Measurements from ENCODE around the gene NR2F2.

The NR2F2 gene

GRCh38 chr15:96320107-96320506, 10.4 kb upstream of the NR2F2 start:
- no peak for DNase-seq (ENCODE audit: low spot score)

GRCh38 chr15:96320703-96321638, 9.5 kb upstream of the NR2F2 start:
- no peak for DNase-seq (ENCODE audit: low spot score)

GRCh38 chr15:96321639-96322535, 8.6 kb upstream of the NR2F2 start:
- DNase-seq (ENCODE audit: low spot score), result peak; percentile 26

DNA sequence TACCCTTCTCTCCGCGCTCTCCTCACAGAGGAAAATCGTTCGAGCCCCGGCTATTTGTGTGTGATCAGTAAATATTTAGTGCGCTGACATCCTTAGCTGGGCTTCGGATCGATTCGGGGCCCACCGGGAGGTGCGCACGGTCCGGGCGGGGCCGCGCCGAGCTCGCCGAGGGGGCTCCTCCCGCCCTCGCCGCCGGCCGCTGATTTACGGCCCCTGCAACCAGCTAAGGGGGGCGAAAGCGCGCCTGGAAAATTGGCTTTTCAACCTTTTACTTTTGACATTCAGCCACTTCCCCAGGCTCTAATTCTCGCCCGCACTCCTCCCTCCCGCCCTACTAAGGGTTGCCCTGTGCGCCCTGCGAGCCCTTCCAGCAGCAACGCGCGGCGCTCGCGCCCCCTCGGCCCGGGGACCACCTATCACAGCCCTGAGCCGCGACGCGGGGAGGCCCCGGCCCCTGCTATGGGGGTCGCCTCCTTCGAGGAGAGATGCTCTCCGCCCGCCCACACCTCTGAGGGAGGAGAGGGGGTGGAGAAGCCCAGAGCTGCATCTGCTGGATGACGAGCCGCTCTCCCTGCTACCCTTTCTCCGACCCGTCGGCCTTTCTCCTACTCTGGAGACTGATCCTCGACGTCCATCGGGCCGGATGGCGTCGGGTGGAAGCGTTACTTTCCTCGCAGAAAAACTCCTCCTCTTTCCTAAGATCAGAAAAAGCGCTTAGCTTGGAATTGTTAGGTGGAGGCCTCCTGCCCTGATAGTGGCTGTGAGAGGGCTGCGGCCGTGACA, 7.8 kb upstream of the NR2F2 start:
- no peak for DNase-seq (ENCODE audit: low spot score)

GRCh38 chr15:96323319-96324145, 7.0 kb upstream of the NR2F2 start:
- DNase-seq (ENCODE audit: low spot score), result no peak

GRCh38 chr15:96324192-96324895, 6.2 kb upstream of the NR2F2 start:
- no peak for DNase-seq (ENCODE audit: low spot score)

- no peak for DNase-seq (ENCODE audit: low spot score)
Observed at GRCh38 chr15:96324940-96325540, 5.5 kb upstream of the NR2F2 start.

GRCh38 chr15:96325541-96326327, 4.8 kb upstream of the NR2F2 start:
- peak; percentile 39 for DNase-seq (ENCODE audit: low spot score)

DNA sequence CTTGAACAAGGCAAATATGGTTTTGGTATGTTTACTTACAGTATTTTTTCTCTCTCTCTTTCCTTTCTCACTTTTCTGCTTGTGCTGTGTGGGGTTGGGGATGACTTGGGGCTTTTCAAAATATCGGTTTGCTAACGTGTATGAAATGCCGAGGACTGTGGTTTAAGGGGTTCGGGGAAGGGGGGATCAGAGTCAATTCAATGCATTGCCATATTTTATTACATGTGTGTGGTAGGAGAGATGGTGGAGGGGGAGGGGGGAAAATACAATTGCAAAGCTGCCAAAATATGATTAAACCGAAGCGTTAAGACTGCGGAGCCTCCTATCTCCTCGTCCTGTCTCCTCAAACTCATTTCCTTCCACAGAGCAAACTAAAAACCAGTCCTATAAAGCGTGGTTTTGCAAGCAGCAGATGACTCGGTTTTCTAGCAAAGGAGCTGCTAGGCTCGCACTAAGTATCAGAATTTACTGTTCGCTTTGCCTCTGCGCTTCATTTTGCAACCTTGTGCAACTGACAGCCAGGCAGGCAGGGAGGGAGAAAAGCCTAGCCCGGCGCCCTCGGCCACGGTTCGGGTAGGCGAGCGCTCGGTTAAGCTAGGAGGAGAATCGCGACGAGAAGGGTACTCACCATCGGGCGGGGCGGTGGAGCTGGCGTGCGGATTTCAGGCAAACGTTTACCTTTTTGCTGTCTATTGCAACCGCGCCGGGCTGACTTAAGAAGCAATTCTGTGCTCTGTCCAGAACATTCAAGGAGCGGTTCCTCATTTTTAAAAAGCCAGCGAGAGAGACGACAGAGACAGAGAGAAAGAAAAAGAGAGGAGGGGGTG, 4.0 kb upstream of the NR2F2 start:
- peak; percentile 54 for DNase-seq (ENCODE audit: low spot score)

DNA sequence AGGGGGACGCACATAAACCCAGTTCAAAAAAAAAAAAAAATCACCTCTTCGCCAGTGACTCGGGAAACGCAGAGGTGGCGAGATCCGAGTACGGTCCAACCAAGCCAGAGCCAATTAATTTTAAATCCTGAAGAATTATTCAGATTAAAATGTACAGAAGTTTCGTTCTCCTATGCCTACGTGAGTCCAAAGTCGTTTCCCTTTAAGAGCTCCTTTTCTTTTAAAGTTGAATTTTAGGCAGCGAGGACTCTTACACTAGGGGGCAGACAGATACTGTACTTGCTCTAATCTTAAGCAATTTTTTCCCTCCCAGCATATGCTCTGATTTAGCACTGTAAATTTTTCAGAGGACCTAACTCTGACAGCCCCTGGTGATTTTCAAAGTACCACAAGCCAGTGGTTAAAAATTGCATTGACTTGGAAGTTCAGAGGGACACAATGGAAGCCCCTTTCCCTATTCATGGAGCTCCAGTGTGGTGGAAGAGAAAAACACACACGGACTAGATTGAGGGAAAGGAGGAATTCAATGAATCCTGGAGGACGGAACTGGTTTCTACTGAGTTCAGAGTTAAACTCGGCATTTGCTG, 3.3 kb upstream of the NR2F2 start:
- peak; percentile 89 for DNase-seq (ENCODE audit: low spot score)

DNA sequence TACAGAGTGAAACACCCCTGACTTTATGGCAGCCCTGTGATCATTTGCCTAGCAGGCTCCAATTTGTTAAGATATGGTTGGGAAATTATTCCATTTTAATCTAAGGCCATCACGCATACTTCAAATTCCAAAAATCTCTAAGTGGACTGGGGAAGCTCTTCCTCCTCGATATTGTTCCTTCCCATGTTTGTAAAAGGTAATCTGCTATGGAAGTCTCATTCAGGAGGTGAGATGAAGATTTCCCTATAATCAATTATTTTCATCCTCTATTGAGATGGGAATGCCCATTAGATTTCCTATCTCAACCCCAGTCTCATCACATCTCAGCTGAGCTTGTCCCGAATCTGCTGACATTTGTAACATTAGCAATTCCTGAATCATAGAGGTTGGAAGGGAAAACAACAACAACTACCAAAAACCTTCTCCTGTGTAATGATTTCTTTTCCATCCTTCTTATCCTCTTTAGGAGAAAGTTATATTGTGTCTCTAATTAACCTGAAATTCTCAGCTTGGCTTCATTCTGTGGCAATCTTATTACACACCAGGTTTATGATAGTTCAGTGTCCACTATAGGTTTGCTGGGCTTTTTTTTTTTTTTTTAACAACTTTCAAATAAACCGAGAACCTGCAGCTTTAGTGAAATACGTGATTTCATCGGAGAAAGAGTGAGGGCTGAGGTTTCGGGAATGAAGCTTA, 2.2 kb upstream of the NR2F2 start:
- DNase-seq (ENCODE audit: low spot score), result no peak

DNA sequence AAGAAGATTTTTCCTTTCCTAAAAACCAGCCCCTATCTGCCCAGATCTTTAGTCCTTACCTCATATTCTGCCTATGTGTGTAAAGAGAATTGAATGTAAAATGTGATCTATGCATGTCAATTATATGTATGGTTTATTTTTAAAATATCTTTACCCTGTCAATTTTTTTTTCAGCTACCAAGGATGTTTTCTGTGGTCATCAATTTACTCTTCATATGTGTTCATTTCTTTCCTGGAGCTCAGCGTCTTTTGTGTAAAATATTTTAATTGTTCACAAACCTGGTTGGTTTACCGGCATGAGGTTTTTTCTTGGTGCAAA, 1.7 kb upstream of the NR2F2 start:
- no peak for DNase-seq (ENCODE audit: low spot score)

DNA sequence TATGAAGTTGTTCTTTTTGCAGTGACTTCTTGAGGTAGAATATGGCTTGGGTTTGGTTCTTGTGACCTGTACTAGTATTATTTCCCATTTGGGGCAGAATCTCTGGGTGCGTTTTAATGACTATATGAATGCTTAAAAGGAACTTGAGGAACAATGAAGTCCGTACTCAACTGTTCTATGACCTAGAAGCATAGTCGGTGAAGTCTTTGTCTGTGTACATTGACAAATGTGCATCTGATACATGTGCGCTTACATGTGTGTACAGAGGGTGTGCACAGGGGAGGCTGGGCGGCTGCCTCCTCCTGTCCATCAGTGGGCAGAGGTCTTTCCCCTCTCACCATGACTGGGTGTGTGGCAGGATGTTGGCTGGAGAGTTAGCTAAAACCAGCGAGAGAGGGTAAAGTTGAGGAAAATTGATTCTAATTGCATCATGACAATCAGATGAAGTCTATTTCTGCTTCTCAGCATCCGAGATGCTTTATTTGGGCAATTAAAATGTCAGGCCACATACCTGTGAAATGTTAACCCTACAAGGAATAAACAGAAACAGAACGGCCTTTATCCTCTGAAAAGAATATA, 1.0 kb upstream of the NR2F2 start:
- peak; percentile 41 for DNase-seq (ENCODE audit: low spot score)

- peak; percentile 73 for DNase-seq (ENCODE audit: low spot score)
Observed at GRCh38 chr15:96330064-96330449, 443 bp upstream of the NR2F2 start.

DNA sequence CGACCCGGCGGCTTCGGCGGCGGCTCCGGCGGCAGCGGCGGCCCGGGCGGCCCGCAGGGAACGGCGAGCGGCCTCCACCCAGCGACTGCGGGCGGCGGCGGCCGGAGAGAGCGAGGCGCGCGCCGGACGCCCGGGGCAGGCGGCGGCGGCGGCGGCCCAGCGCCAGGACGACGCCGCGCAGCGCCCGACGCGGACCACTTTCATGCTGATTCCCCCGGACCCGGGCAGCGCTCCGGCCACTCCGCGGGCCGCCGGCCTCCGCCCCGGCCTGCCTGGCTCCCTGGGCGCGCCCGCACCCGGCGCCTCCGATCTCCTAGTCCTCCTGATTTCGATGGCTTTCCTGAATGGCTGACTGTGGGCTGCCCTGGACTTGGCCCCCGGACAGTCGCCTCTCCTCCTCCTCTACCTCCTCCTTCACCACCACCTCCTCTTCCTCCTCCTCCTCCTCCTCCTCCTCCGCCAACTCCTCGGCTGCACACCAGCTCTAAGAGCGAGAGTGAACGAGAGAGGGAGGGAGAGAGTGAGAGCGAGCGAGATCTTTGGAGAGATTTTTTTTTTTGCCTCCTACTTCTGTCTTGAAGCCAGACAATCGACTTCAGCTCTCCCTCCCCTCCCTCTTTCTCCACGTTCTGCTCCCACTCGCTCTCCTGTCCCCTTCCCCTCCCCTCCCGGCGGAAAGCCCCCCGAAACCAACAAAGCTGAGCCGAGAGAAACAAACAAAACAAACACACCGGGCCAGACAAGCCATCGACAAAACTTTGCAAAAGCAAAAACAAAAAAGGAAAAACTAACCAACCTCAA, 844 bp downstream of the NR2F2 start:
- no peak for DNase-seq (ENCODE audit: low spot score)

DNA sequence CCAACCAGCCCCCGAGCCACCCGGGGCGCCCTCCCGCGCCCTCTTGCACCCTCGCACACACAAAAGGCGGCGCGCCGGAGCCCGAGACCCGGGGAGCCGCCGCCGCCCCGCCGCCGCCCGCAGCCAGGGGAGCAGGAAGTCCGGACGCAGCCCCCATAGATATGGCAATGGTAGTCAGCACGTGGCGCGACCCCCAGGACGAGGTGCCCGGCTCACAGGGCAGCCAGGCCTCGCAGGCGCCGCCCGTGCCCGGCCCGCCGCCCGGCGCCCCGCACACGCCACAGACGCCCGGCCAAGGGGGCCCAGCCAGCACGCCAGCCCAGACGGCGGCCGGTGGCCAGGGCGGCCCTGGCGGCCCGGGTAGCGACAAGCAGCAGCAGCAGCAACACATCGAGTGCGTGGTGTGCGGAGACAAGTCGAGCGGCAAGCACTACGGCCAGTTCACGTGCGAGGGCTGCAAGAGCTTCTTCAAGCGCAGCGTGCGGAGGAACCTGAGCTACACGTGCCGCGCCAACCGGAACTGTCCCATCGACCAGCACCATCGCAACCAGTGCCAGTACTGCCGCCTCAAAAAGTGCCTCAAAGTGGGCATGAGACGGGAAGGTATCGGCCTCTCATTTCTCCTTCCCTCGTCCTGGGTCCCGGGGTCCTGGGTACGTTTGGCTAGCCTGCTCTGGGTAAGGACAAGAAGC, 1.6 kb downstream of the NR2F2 start:
- DNase-seq (ENCODE audit: low spot score), result peak; percentile 47
